Endothelial cell of umbilical vein (primary cell): ENCODE data around the gene KDM6B. TPM values are rescaled to one million over a fixed set of nuclear protein-coding genes. Genes with fewer than 3 reads are reported as not detected.
A peak's percentile ranks its signal among the peaks of the same experiment; 100 is the strongest.
"Not testable (repeated sequence)": the region's sequence is repeated elsewhere in the genome, so short reads cannot be mapped to it uniquely, and the experiment has no call there.

ENCODE experiments used
- BruUV-seq: library from RNA; stranded (reverse); fragments of 400-500 nt; replicated peaks from 2 replicates; lab custom pipeline; 2021; lab: Mats Ljungman, UMichigan
- CTCF ChIA-PET: fragments of 300-600, 350-600 bp; sonication (Branson Sonifier 250); formaldehyde crosslinking; loops from one replicate; lab custom pipeline; 2021; ENCODE audit warnings: antibody characterized with exemption, inconsistent platforms; lab: Charles Lee
- POLR2A ChIA-PET: fragments of 300-600, 350-600 bp; sonication (Branson Sonifier 250); formaldehyde crosslinking; loops from one replicate; lab custom pipeline; 2021; ENCODE audit warnings: antibody characterized with exemption, inconsistent platforms; lab: Charles Lee
- DNase-seq: peaks from one replicate; pipeline ENCODE4 v3.0.0-alpha.2; 2011; ENCODE audit warnings: low read depth, low spot score
- FAIRE-seq: peaks from 2 replicates; lab custom pipeline; 2011; peaks lifted over from hg19 to GRCh38; lab: Jason Lieb, UNC
- H2AFZ ChIP-seq: 2 replicates; pipeline ENCODE4 v1.6.0; 2012; ENCODE audit warnings: low read depth, low read length, control low read depth, inconsistent platforms
- H3K27ac ChIP-seq: 2 replicates; pipeline ENCODE4 v1.5.1; 2011; ENCODE audit warnings: low read depth, mild to moderate bottlenecking, control low read depth, low read length, moderate library complexity; ENCODE audit not compliant: insufficient read depth
- H3K27me3 ChIP-seq, 2 experiments: 2 replicates each; pipeline versions ENCODE4 v1.6.0 to v1.6.1; 2011; ENCODE audit warnings: low read length in 2 of 2, mixed read lengths in 1 of 2; ENCODE audit not compliant: control insufficient read depth in 2 of 2, insufficient read depth in 2 of 2
- H3K36me3 ChIP-seq, 2 experiments: 2 replicates in 1 of 2; 3 replicates in 1 of 2; pipeline ENCODE4 v1.5.1; 2011; ENCODE audit warnings: low read length in 2 of 2, mild to moderate bottlenecking in 1 of 2, moderate library complexity in 1 of 2; ENCODE audit not compliant: control insufficient read depth in 2 of 2, insufficient read depth in 2 of 2; ENCODE audit errors: extremely low read depth in 1 of 2
- H3K4me1 ChIP-seq: 3 replicates; pipeline ENCODE4 v1.5.1; 2011; ENCODE audit warnings: mild to moderate bottlenecking, low read length; ENCODE audit not compliant: control insufficient read depth, insufficient read depth; ENCODE audit errors: extremely low read depth
- H3K4me2 ChIP-seq: 2 replicates; pipeline ENCODE4 v1.6.1; 2011; ENCODE audit warnings: low read length, control low read depth, mixed read lengths; ENCODE audit not compliant: insufficient read depth
- H3K4me3 ChIP-seq, 3 experiments: fragments of 200-600 bp in 1 of 3; sonication (generic), shearing (Covaris generic) in 1 of 3; replicated peaks in 1 of 3; 2 replicates each; pipeline ENCODE4 v1.5.1; 2011 to 2016; ENCODE audit warnings: control low read depth in 3 of 3, low read length in 3 of 3, mild to moderate bottlenecking in 2 of 3, inconsistent platforms in 1 of 3, low read depth in 1 of 3, moderate library complexity in 1 of 3; ENCODE audit not compliant: insufficient read depth in 1 of 3
- H3K79me2 ChIP-seq: 2 replicates; pipeline ENCODE4 v1.6.0; 2012; ENCODE audit warnings: low read length, inconsistent platforms; ENCODE audit not compliant: control insufficient read depth, insufficient read depth
- H3K9ac ChIP-seq: replicated peaks from 2 replicates; pipeline ENCODE3; 2011; ENCODE audit warnings: low read length, control low read depth; ENCODE audit not compliant: insufficient read depth; ENCODE audit errors: extremely low read depth
- H3K9me1 ChIP-seq: replicated peaks from 3 replicates; pipeline ENCODE4 v1.6.0; 2011; ENCODE audit warnings: mild to moderate bottlenecking, low read length; ENCODE audit not compliant: control insufficient read depth, insufficient read depth; ENCODE audit errors: extremely low read depth
- H3K9me3 ChIP-seq: replicated peaks from 2 replicates; pipeline ENCODE4 v1.5.1; 2012; ENCODE audit warnings: low read length, inconsistent platforms; ENCODE audit not compliant: control insufficient read depth, insufficient read depth
- H4K20me1 ChIP-seq: replicated peaks from 2 replicates; pipeline ENCODE3; 2011; ENCODE audit warnings: mild to moderate bottlenecking, low read length; ENCODE audit not compliant: control insufficient read depth, insufficient read depth; ENCODE audit errors: extremely low read depth
- CTCF ChIP-seq, 2 donors: IDR thresholded peaks; 1 replicate in 1 of 2; 2 replicates in 1 of 2; pipeline ENCODE4 v1.5.1; 2011; ENCODE audit warnings: low read length in 2 of 2, mild to moderate bottlenecking in 2 of 2, moderate library complexity in 2 of 2, control low read depth in 1 of 2, inconsistent platforms in 1 of 2, low read depth in 1 of 2; ENCODE audit not compliant: insufficient read depth in 1 of 2; ENCODE audit errors: extremely low read depth in 1 of 2
- EZH2 ChIP-seq: IDR thresholded peaks from 2 replicates; pipeline ENCODE4 v1.6.1; 2012; ENCODE audit warnings: borderline replicate concordance, low read depth, mild to moderate bottlenecking, moderate library complexity, low read length, inconsistent platforms; ENCODE audit not compliant: severe bottlenecking
- FOS ChIP-seq: IDR thresholded peaks from 2 replicates; pipeline ENCODE4 v1.6.1; 2011; ENCODE audit warnings: mild to moderate bottlenecking, low read length, moderate library complexity, borderline replicate concordance; ENCODE audit not compliant: insufficient read depth
- GATA2 ChIP-seq: IDR thresholded peaks from 2 replicates; pipeline ENCODE4 v1.7.0; 2011; ENCODE audit warnings: low read depth, mild to moderate bottlenecking, moderate library complexity, mixed read lengths, low read length; ENCODE audit not compliant: insufficient read length, insufficient read depth
- JUN ChIP-seq: IDR thresholded peaks from 2 replicates; pipeline ENCODE4 v1.6.1; 2011; ENCODE audit warnings: borderline replicate concordance, low read depth; ENCODE audit not compliant: insufficient read length, insufficient read depth
- MAX ChIP-seq: IDR thresholded peaks from 2 replicates; pipeline ENCODE4 v1.6.1; 2011; ENCODE audit not compliant: insufficient read depth, insufficient read length
- MYC ChIP-seq: IDR thresholded peaks from one replicate; pipeline ENCODE4 v1.6.1; 2011; ENCODE audit warnings: mild to moderate bottlenecking, low read depth, low read length
- POLR2AphosphoS5 ChIP-seq: IDR thresholded peaks from 2 replicates; pipeline ENCODE4 v1.6.1; 2012; ENCODE audit warnings: low read depth, mild to moderate bottlenecking, control low read depth, low read length, moderate library complexity; ENCODE audit not compliant: insufficient read depth
- dilution Hi-C: fragments of 300-500 bp; cut with MboI; formaldehyde crosslinking; loops from one replicate; pipeline ENCODE4 v1.15.0; 2019; ENCODE audit warnings: low sequenced_read_pairs; ENCODE audit not compliant: extremely low pct_ligation_motif_present
- intact Hi-C: fragments of 100-400 bp; cut with micrococcal nuclease; formaldehyde crosslinking; loops from one replicate; pipeline ENCODE4 v1.10.0; 2022
- polyA plus RNA-seq, 4 experiments: library from polyadenylated mRNA; depleted of rRNA in 3 of 4; stranded (reverse) in 3 of 4; unstranded in 1 of 4; fragments of >200 nt; gene quantifications; 2 replicates each; pipeline versions ENCODE4 v1.2.1 to v1.2.3, GENCODE V29; 2011 to 2012; ENCODE audit warnings: missing spikeins in 1 of 4
- total RNA-seq: library from RNA; stranded (reverse); gene quantifications from 2 replicates; pipeline ENCODE4 v1.2.3, GENCODE V29; 2021

KDM6B gene
- total and polyA plus RNA-seq, 2 donors (not counting 3 experiments of a cell fraction or from before 2014, with no cell fraction given), result 1.8 to 17.8 TPM

- no peak for TF ChIP-seq MYC
- no peak for TF ChIP-seq POLR2AphosphoS5
- no peak for TF ChIP-seq JUN
- TF ChIP-seq MAX, result no peak
- no peak for TF ChIP-seq GATA2
- no peak for TF ChIP-seq CTCF (IDR thresholded peaks at IDR 0.05; ENCODE audit: extremely low read depth in 1 of 2, insufficient read depth in 1 of 2, low read depth in 1 of 2, low read length in 2 of 2)
- TF ChIP-seq EZH2, result no peak
- TF ChIP-seq FOS, result no peak
Measured at GRCh38 chr17:7809086-7809790, 24.8 kb upstream of the KDM6B start.

GRCh38 chr17:7809791-7810343 is 24.1 kb upstream of the KDM6B start:
- H3K27ac ChIP-seq, intact Hi-C loops, H3K4me1 ChIP-seq, H3K9me3 ChIP-seq, H4K20me1 ChIP-seq, CTCF ChIA-PET, H3K9ac ChIP-seq, POLR2A ChIA-PET, dilution Hi-C loops, H3K4me3 ChIP-seq, H3K4me2 ChIP-seq, H3K9me1 ChIP-seq, BruUV-seq, H3K36me3 ChIP-seq, H2AFZ ChIP-seq, H3K27me3 ChIP-seq, H3K79me2 ChIP-seq, DNase-seq, FAIRE-seq: not testable (repeated sequence)

More at GRCh38 chr17:7809086-7809790, 24.8 kb upstream of the KDM6B start:
- no peak overlapping the region for H3K4me2 ChIP-seq
- intact Hi-C loops, result no loop called here
- no peak overlapping the region for H3K9ac ChIP-seq
- FAIRE-seq (peak; percentile 24), DNase-seq (no peak)
- peaks cover 0 to 8% of the 10 kb centered on the region in 2 experiments for H3K27me3 ChIP-seq
- no peaks in the 10 kb centered on the region for H3K9me3 ChIP-seq
- ChIA-PET POLR2A (no interaction called here), CTCF (interaction anchor here (1.0 to 1.3 kb wide), 2 partner anchors 27 to 66 kb away, joined by 3 read pairs; no protein-coding TSS in a partner anchor)
- dilution Hi-C loops, result no loop called here
- H3K79me2 ChIP-seq, result no peaks in the 10 kb centered on the region
- H3K9me1 ChIP-seq, result no peaks in the 10 kb centered on the region
- no peak overlapping the region for H3K27ac ChIP-seq
- no peaks in the 10 kb centered on the region for H3K36me3 ChIP-seq
- no peak overlapping the region for H3K4me3 ChIP-seq
- no peaks in the 10 kb centered on the region for H4K20me1 ChIP-seq
- BruUV-seq, result no TSS peak
- H2AFZ ChIP-seq, result no peak overlapping the region
- H3K4me1 ChIP-seq, result no peaks in the 10 kb centered on the region
